ENCODE measurements around the gene PTPA.

PTPA gene

DNA sequence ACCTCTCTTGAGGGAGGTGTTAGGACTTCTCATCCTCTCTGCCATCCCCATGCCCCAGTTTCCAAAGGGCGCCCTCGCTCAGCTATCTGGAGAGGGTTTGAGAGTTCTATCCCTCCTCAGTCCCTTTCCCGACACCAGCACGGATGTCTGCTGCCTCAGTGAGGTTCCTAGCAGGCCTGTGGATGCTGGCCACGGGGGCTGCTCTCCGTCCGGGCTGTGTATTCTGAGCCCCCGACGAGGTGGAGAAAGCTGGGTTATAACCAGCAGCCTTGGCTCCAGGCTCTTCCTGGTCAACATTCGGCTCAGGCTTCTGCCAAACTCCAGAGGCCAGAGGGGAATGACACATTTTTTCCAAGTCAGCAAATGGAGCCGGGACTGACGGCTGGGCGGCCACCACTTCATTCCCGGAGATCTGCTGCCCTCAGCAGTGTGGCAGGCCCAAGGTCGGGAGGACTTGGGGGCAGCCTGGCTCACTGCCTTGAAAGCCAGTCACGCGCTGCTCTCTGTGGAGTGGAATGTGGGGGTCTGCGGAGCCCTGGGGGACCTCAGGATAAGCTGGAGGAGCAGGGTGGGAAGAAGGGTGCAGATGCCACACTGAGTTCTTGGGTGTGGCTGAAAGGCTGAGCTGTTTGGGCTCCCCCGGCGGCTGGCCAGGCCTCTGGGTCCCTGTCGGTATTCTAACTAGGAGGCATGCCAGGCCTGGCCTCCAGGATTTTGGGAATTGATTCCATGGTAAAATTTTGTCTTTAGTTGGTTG, 27.4 kb downstream of the PTPA start:
- DNase-seq = no peak

DNA sequence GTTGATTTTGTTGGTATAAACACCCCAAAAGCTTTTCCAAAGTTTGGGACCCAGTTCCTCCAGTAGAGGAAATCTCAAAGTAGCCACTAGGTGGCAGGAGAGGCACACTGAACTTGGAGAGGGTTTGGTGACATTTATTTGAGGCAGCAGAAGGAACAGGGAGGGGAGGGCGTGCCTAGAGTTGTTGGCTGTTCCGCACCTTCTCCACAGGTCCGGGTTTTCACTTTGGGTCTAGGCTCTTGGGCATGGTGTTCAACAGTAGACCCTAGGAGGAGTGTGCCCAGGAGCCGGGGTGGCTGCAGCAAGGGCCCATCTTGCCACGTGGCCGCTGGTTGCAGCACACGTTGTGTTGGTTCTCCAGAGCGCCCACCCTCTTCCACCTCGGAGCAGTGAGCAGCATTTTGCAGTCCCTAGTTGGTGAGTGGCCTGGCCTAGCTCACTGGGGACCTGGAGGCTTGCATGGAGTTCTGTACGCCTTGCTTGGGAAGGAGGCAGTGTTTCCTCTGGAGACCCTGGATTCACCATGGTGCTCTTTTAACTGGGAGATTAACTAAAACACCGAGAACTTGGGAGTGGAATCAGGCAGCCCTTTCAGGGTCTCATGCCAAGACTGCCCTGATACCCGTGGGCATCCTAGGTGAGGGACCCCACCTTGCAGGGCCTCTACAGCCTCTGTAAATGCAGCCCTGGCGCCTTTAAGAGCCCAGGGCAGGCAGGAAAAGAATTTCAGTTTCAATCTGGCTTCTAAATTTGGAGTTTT, 28.2 kb downstream of the PTPA start:
- peak; percentile 82 for DNase-seq

DNA sequence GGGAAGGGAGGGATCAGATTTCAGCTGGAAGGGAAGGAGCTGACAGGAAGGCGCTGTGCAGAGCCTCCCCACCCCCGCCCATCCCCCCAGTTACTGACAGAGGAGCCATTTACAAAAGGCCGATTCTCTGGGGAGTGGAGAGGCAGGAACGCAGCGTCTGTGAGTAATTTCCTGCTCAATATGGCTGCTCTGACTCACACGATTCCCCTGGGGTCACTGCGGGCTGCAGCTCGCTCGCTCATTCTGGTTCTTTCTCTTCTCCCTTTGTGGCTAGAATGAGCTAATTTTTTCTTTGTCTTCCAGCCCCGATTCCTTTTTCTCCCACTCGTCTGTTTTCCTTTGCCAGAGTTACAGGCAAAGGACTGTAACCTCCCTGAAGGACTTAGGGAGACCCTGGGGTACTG, 28.8 kb downstream of the PTPA start:
- DNase-seq = no peak

DNA sequence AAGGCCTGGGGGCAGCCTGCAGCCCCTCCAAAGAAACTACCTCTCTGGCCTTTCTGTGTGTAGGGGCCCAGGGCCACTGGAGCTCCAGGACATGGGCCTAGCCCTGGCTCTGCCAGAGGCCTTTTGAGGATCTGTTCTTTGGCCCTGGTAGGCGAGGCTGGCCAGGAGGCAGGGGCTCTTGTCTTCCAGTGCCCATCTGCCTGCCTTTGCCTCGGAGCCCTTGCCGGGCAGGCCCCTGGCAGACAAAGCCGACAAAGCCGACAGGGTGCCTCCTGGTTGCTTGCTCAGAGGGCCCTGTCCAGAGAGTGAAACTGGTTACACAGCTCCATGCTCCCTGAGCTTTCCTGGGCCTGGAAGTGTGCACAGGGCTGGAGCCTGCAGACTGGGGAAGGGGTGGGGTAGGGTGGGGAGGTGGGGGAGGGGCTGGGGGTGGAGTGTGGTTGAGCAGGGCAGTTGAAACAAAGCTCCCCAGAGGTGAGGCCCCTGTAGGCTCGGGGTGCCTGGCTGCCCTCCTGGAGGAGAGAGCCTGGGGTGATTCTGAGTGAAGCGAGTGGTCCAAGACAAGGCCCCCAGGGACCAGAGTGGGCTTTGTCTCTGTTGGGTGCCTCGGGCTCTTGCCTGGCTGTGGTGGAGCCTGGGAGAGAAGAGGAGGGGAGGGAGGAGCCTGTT, 29.3 kb downstream of the PTPA start:
- no peak for DNase-seq

DNA sequence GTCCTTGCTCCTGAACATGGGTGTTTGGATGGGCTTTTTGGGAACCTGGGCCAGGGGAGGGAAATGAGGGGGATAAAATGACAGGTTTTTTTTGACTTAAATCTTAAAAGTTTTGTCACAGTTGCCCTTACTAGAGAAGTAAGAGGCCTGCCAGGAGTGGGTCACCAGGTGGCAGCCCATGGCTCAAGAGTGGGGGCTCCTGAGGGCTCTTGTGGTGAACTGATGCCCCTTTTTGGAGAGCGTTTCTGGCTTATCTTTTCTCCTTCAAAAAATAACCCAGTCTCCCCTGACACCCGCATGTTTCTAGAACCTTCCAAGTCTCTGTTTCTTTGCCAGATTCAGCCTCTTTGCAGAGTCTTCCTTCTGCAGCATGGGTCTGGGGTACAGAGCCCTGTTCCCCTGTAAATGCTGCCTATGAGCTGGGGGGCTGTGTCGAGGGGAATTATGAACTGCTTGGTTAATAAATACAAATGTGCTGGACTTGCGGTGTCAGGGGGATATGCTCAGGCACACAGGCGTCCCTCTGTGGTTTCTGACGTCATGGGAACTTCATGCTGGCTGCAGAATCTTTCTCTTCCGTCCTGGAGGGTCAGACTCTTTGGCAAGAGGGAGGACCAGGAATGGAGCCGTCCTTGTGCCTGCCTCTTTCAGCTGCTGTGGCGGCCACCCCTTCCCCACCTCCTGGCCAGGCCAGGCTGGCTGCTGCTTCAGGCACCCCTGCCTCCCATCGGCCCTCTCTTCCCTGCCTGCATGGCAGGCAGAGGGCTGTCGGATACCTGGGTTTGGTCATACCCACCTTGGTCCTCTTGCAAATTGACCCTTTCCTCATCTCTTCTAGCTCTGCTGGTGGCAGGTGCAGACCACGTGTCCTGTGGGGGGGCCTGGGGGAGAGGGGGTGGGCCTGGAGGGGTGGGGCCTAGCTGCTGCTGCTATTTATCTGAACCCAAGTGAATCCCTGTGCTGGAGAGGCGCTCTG, 30.1 kb downstream of the PTPA start:
- DNase-seq = no peak

DNA sequence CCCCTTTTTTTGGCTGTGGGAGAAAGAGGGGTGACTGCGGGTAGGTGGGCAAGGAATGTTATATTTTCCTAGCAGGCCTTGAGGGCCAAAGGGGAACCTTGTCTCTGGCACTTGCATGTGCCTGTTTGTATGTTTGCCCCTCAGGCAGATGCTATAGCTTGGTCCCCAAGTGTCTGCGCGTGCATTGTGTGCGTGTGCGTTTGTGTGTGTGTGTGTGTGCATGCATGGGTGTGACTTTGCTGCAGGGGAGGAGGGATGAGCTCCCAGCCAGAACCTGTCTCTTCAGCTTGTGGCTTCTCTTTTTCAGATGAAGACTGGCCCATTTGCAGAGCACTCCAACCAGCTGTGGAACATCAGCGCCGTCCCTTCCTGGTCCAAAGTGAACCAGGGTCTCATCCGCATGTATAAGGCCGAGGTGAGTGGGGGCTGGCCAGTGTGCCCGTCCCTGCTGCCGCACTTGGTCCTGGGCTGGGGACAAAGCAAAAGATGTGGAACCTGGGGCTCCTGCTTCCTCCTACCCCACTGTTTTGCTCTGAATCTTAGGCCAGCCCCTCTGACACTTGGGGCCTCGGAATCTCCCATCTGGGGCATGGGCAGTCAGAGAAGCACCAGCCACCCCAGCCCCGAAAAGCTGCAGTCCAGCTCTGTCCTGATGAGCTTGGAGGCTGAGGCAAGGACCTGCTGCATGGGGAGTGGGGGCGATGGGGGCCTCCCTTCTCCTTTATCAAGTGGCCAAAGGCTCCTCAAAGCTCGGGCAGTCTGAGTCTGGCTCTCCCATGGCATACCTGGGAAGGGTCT, 31.1 kb downstream of the PTPA start:
- no peak for DNase-seq

DNA sequence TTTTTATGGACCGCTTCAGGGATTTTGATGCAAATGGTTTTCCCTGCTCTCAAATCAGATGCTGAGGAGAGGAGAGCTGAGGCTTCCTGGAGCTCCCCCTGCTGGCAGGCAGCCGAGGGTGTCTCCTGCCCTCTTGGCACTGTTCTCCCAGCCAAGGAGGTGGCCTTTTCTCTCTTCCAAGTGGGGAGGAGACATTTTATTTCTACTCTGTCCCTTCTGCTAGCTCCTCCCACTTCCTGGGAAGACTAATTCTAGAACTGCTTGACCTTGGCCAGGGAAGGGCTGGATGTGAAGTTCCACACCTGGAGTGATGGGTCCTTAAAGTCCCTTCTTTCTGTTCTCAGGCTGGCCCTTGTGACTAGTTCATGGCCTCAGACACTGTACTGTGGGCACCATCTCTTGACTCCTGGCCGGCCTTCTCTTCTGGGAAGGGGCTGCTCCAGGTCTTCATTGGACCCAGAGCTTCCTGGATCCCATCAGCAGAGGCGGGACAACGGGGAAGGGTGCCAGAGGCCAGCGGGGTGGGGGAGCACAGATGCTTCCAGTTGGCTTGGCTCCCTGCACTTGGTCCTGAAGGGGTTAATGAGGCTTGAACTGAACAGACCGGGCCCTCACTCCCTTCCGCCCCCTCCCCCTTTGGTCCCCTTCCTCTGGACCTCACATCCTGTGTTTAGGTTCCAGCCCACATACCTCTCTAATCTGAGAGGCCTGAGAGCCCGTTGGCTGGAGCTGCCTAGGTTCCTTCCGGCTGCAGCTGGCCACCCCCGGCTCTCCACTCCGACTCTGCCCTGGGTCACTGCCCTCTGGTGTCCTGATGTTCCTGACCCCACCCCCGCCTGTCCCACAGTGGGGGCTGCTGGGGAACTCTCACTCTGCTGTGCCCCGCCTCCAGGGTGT, 32.1 kb downstream of the PTPA start:
- peak; percentile 66 for DNase-seq

DNA sequence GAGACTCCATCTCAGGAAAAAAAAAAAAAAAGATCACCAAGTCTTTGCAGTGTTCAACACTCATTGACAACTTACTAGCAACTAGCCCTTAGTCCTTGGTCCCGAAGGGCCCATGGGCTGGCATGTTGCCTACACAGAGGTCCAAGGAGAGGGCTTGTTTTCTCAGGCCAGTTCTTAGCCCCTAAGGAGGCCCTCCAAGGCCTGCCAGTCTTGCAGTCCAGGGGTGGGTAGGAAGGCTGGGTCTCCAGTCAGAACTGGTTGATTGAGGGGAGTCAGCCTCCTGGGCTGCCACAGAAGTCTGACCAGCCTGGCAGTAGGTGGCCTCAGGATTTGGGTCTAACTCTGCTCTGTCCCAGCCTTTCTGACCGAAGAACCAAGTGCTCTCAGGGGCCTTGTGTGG, 34.1 kb downstream of the PTPA start:
- DNase-seq = no peak

DNA sequence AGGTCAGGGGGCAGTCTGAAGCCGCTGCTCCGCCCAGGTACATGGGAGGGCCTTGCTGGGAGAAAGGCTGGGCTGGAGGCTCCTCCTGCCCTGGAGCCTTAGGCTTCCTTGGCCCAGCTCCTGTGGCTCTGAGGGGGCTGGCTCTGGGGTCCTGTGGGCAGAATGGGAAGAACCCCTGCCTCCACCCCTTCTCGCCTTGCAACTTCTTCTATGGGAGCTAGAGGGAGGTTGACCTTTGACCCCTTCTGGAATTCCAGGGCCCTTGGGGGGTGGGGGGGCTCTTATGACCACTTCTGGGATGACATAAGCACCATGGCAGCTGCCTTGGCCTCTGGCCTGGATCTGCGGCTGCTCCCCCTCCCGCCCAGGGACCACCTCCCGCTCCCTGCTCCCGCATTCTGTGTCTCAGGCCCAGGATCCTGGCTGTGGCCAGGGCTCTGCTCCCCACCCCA, 34.7 kb downstream of the PTPA start:
- DNase-seq = no peak

DNA sequence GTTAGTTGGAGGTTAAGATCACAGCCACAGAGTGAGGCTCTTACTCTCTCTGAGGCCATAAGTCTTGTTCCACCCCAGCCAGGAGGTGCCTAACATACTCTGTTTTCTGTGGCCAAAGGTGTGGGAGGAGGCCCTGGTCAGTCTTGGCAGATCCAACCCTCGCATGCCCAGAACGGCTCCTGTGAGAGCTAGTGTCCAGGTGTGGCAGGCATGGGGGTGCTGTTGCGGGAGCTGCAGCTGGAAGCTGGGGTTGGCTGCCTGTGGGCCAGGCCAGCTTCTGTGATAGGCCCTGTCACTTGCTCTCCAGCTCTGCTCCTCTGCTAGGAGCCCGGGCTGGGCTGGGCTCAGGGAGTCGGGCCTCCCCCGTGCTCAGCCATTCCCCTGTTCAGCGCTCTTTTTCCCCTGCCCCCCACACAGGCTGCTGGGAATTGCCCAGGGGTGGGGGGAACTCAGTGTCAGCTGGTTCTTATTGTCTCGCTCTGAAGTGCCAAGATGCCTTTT, 35.3 kb downstream of the PTPA start:
- DNase-seq = no peak

DNA sequence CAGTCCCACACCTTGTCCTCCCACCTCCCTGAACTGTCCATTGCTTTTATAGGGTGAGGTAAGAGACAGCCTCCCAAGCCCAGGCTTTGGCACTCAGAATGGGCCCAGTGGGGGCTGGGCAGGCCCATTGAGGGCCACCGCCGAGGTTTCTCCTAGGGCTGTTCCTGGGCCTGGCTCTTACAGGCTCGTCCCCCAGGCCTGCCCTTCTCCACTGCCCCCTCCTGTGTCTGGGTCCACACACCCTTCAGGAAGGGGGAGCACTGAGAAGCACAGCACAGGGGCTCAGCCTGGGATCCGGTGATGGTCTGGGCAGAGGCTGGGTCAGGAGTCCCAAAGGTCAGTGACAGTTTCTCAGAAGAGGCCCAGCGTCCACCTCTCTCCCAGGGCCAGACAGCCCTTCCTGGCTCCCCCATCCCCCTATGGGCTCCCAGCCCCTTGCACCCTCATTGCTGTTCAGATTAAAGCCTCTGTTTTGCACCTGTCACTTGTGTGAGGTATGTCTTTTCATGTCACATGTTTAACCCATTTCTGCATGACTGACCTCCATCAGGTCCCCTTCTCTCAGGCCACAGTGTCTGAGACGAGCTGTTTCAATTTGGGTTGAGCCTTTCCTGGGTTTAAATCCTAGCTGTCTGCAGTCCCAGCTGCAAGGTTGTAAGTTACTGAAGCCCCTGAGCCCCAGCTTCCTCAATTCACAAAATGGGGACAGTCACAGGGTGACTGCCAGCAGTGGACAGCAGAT, 37.4 kb downstream of the PTPA start:
- DNase-seq = no peak

DNA sequence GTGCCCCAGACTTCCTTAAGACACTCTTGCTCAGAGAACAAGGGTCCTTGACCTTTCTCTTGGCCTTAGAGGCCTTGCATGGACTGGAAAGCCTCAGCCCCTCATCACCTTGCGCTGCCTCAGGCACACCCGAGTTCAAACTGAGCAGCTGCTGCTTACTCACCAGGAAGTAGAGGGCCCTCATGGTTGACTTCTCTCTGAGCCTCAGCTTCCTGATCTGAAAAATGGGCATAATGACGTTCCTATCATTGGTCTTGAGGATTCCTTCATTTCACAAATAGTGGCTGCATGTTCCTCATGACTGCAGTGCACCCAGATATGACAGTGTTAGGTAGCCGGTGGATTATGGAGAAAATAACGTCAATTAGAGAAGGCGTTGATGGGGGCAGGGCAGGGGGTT, 38.2 kb downstream of the PTPA start:
- no peak for DNase-seq

DNA sequence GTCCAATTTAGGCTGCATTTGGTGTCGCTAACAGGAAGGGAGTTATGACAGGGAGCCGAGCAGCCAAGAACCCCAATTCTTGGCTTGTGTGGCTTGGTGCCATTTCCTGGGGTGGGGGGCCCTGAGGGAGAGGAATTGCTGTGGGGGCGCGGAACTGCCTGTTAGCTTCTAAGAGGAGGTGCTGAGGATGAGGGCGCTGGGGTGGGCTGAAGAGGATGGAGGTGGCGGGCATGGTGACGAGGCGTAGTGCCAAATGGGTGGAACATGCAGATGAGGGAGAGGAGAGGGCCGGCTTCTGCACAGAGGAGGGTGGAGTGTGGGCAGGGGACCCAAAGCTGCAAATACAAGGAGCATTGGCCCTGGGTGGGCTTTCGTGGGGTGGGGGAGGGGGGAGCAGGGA, 38.9 kb downstream of the PTPA start:
- no peak for DNase-seq

DNA sequence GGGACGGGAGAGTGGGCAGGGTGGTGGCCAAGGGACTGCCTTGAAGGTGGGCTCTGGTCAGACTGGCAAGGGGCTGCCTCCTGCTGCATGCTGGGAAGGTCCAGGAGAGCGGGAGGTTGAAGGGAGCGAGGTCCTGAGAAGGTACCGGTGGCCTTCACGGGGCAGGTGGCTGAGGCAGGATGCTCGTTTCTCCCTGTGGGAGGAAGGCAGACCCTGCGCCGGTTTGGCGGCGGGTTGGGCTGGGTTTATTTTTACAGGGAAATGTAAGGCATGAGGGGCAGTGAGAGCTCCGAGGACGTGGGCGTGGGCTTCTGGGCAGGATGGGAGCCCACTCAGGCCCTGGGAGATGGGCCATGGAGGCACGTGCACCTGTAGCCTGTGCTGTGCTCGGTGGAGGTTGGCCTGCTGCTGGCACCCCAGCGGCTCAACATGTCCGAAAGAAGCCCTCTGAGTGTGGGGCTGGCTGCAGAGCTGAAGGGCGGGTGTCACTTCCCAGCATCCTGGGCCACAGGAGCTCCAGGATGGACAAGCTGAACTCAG, 39.5 kb downstream of the PTPA start:
- no peak for DNase-seq

DNA sequence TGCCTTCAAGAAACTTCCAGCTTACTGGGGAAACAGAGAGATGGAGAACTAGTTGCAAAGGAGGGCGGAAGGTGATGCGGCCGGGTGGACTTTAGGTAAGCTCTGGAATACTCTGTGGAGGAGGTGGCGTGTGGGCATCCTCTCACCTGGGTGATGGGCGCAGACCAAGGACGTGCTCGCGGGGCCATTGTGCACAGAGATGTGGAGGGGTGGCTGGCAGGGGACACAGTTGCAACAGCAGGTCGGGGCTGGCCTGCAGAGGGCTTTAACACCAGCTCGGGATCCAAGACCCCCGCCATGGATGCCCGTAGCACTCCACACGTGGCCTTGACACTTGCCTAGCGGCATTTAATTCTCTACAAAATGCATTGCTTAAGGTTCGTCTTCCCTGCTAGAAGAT, 40.3 kb downstream of the PTPA start:
- DNase-seq = no peak

DNA sequence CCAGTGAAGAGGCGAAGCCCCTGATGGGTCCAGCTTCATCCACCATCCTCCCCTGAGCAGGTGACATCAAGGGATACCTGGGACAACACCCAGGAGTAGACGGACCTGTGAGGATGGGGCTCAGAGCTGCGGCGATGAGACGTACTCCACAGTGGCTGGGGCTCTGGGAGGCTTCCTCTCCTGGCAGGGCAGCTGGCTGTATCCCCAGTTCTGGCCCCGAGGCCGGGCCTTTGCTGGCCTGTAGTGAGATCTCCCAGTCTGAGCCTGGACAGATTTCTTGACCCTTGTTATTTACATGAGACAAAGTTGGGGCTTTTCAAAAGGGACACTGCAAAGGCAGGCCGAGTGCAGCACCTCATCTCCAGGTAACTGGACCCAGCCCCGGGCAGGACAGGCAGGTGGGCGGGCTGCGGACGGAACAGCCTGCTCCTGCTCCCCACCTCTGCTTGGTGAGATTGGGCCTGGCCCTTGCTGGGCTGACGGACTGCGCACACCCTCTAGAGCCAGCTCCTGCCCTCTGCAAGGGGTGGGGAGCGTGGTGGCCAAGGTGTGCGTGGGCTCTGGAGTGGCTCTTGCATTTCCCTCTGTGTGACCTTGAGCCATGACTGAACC, 43.8 kb downstream of the PTPA start:
- no peak for DNase-seq

DNA sequence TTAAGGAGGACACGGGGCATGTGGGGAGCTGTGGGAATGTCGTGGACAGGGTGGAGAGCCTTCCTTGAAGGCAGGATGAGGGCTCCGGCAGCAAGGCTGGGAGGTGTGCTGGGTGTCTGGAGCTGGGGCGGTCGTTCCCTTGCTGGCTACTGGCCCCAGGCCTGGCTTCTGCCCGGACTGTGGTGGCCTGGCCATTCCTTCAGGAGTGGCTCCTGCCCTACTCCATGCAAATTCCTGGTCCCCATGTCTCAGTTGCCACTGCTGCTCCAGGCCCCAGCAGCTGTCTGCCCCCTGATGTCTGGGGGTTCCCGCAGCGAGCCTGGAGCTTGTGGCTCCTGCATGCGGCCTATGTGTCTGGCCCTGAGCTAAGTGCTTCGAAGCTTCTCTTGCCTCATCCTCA, 44.9 kb downstream of the PTPA start:
- DNase-seq = no peak

DNA sequence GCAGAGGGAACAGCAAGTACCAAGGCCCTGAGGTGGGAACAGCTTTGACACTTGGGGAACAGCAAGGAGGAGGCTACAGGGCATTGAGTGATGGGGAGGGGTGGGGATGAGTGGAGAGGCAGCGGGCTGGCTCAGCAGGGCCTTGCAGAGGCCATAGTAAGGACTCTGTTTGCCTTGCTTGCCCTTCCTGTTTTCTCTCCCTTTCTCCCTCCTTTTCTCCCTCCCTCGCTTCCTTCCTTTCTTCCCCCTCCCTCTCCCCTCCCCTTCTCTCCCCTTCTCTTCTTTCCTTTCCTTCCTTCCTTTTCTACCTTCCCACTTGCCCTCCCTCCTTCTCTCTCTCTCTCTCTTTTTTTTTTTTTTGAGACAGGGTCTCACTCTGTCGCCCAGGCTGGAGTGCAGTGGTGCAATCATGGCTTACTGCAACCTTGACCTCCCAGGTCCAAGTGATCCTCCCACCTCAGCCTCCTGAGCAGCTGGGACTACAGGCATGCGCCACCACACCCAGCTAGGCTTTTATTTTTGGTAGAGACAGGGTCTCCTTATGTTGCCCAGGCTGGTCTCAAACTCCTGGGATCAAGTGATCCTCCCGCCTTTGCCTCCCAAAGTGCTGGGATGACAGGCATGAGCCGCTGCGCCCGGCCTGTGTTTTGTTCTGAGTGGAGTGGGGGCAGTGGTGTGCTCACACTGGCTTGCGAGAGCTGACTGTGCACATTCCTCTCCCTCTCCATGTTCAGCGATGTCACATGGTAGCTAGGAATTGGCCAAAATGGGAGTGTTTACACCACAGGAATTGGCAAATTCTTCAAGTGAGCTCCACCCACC, 49.7 kb downstream of the PTPA start:
- no peak for DNase-seq

Data from OCI-M1 (cell line).